ENCODE measurements around the gene LBH.

LBH gene

GRCh38 chr2:30216157-30216556 lies 15.2 kb upstream of the LBH start:
- no peak for DNase-seq (ENCODE audit: low read depth, low spot score)
- H3K27me3 ChIP-seq (ENCODE audit: insufficient read depth, insufficient read length): peaks cover 6% of the 10 kb centered on the region
- H3K36me3 ChIP-seq (ENCODE audit: insufficient read depth, insufficient read length, low read length): no peaks in the 10 kb centered on the region
- no peak overlapping the region for H3K9ac ChIP-seq (ENCODE audit: insufficient read length, low read depth)
- TF ChIP-seq ZNF274 (IDR thresholded peaks at IDR 0.05; ENCODE audit: low read depth, low read length): no peak
- TF ChIP-seq YY1 (IDR thresholded peaks at IDR 0.05; ENCODE audit: insufficient read depth, insufficient read length): no peak
- no peaks in the 10 kb centered on the region for H3K4me1 ChIP-seq (ENCODE audit: insufficient read depth, insufficient read length)
- no peak overlapping the region for H3K4me3 ChIP-seq (ENCODE audit: insufficient read length, low read depth)
- H3K9me3 ChIP-seq (ENCODE audit: insufficient read depth, low read length): no peaks in the 10 kb centered on the region

GRCh38 chr2:30217644-30218337 lies 13.5 kb upstream of the LBH start:
- DNase-seq (ENCODE audit: low read depth, low spot score): no peak
- Histone ChIP-seq H3K36me3 (ENCODE audit: insufficient read depth, insufficient read length, low read length) (no peaks in the 10 kb centered on the region), H3K9ac (ENCODE audit: insufficient read length, low read depth) (no peak overlapping the region), H3K4me1 (ENCODE audit: insufficient read depth, insufficient read length) (no peaks in the 10 kb centered on the region), H3K9me3 (ENCODE audit: insufficient read depth, low read length) (no peaks in the 10 kb centered on the region), H3K4me3 (ENCODE audit: insufficient read length, low read depth) (no peak overlapping the region), H3K27me3 (ENCODE audit: insufficient read depth, insufficient read length) (peaks cover 6% of the 10 kb centered on the region)
- TF ChIP-seq SUZ12 (IDR thresholded peaks at IDR 0.05; ENCODE audit: extremely low read depth, insufficient read depth, insufficient read length): no peak

- Histone ChIP-seq H3K27me3 (ENCODE audit: insufficient read depth, insufficient read length) (peaks cover 6% of the 10 kb centered on the region), H3K4me1 (ENCODE audit: insufficient read depth, insufficient read length) (no peaks in the 10 kb centered on the region), H3K9ac (ENCODE audit: insufficient read length, low read depth) (no peak overlapping the region), H3K9me3 (ENCODE audit: insufficient read depth, low read length) (no peaks in the 10 kb centered on the region), H3K4me3 (ENCODE audit: insufficient read length, low read depth) (no peak overlapping the region), H3K36me3 (ENCODE audit: insufficient read depth, insufficient read length, low read length) (no peaks in the 10 kb centered on the region)
- DNase-seq (ENCODE audit: low read depth, low spot score): no peak
- TF ChIP-seq ZNF274 (IDR thresholded peaks at IDR 0.05; ENCODE audit: low read depth, low read length): no peak
- no peak for TF ChIP-seq YY1 (IDR thresholded peaks at IDR 0.05; ENCODE audit: insufficient read depth, insufficient read length)
Observed at GRCh38 chr2:30218338-30218713, 13.0 kb upstream of the LBH start.

GRCh38 chr2:30218814-30219213 lies 12.5 kb upstream of the LBH start:
- Histone ChIP-seq H3K9ac (ENCODE audit: insufficient read length, low read depth) (no peak overlapping the region), H3K36me3 (ENCODE audit: insufficient read depth, insufficient read length, low read length) (no peaks in the 10 kb centered on the region), H3K9me3 (ENCODE audit: insufficient read depth, low read length) (no peaks in the 10 kb centered on the region), H3K4me3 (ENCODE audit: insufficient read length, low read depth) (no peak overlapping the region), H3K27me3 (ENCODE audit: insufficient read depth, insufficient read length) (peaks cover 6% of the 10 kb centered on the region), H3K4me1 (ENCODE audit: insufficient read depth, insufficient read length) (no peaks in the 10 kb centered on the region)
- TF ChIP-seq SUZ12 (IDR thresholded peaks at IDR 0.05; ENCODE audit: extremely low read depth, insufficient read depth, insufficient read length): no peak
- no peak for TF ChIP-seq ZNF274 (IDR thresholded peaks at IDR 0.05; ENCODE audit: low read depth, low read length)
- no peak for TF ChIP-seq YY1 (IDR thresholded peaks at IDR 0.05; ENCODE audit: insufficient read depth, insufficient read length)
- DNase-seq (ENCODE audit: low read depth, low spot score): no peak

- Histone ChIP-seq H3K9me3 (ENCODE audit: insufficient read depth, low read length) (no peaks in the 10 kb centered on the region), H3K27me3 (ENCODE audit: insufficient read depth, insufficient read length) (peaks cover 6% of the 10 kb centered on the region), H3K9ac (ENCODE audit: insufficient read length, low read depth) (no peak overlapping the region), H3K4me3 (ENCODE audit: insufficient read length, low read depth) (no peak overlapping the region), H3K4me1 (ENCODE audit: insufficient read depth, insufficient read length) (no peaks in the 10 kb centered on the region), H3K36me3 (ENCODE audit: insufficient read depth, insufficient read length, low read length) (no peaks in the 10 kb centered on the region)
- DNase-seq (ENCODE audit: low read depth, low spot score): no peak
- TF ChIP-seq ZNF274 (IDR thresholded peaks at IDR 0.05; ENCODE audit: low read depth, low read length): no peak
- TF ChIP-seq YY1 (IDR thresholded peaks at IDR 0.05; ENCODE audit: insufficient read depth, insufficient read length): no peak
- no peak for TF ChIP-seq SUZ12 (IDR thresholded peaks at IDR 0.05; ENCODE audit: extremely low read depth, insufficient read depth, insufficient read length)
Observed at GRCh38 chr2:30219886-30220875, 11.2 kb upstream of the LBH start.

GRCh38 chr2:30221531-30221930 lies 9.8 kb upstream of the LBH start:
- TF ChIP-seq ZNF274 (IDR thresholded peaks at IDR 0.05; ENCODE audit: low read depth, low read length): no peak
- TF ChIP-seq SUZ12 (IDR thresholded peaks at IDR 0.05; ENCODE audit: extremely low read depth, insufficient read depth, insufficient read length): no peak
- no peak for TF ChIP-seq YY1 (IDR thresholded peaks at IDR 0.05; ENCODE audit: insufficient read depth, insufficient read length)
- peaks cover 5% of the 10 kb centered on the region for H3K4me1 ChIP-seq (ENCODE audit: insufficient read depth, insufficient read length)

GRCh38 chr2:30222031-30222430 lies 9.3 kb upstream of the LBH start:
- no peak overlapping the region for H3K9ac ChIP-seq (ENCODE audit: insufficient read length, low read depth)
- no peaks in the 10 kb centered on the region for H3K36me3 ChIP-seq (ENCODE audit: insufficient read depth, insufficient read length, low read length)
- no peaks in the 10 kb centered on the region for H3K9me3 ChIP-seq (ENCODE audit: insufficient read depth, low read length)
- H3K27me3 ChIP-seq (ENCODE audit: insufficient read depth, insufficient read length): peaks cover 6% of the 10 kb centered on the region
- DNase-seq (ENCODE audit: low read depth, low spot score): no peak
- peaks cover 5% of the 10 kb centered on the region for H3K4me1 ChIP-seq (ENCODE audit: insufficient read depth, insufficient read length)
- no peak overlapping the region for H3K4me3 ChIP-seq (ENCODE audit: insufficient read length, low read depth)
- TF ChIP-seq SUZ12 (IDR thresholded peaks at IDR 0.05; ENCODE audit: extremely low read depth, insufficient read depth, insufficient read length) (no peak), YY1 (IDR thresholded peaks at IDR 0.05; ENCODE audit: insufficient read depth, insufficient read length) (no peak), ZNF274 (IDR thresholded peaks at IDR 0.05; ENCODE audit: low read depth, low read length) (no peak)

More at GRCh38 chr2:30221531-30221930, 9.8 kb upstream of the LBH start:
- Histone ChIP-seq H3K9me3 (ENCODE audit: insufficient read depth, low read length) (no peaks in the 10 kb centered on the region), H3K9ac (ENCODE audit: insufficient read length, low read depth) (no peak overlapping the region), H3K36me3 (ENCODE audit: insufficient read depth, insufficient read length, low read length) (no peaks in the 10 kb centered on the region), H3K27me3 (ENCODE audit: insufficient read depth, insufficient read length) (peaks cover 6% of the 10 kb centered on the region), H3K4me3 (ENCODE audit: insufficient read length, low read depth) (no peak overlapping the region)
- no peak for DNase-seq (ENCODE audit: low read depth, low spot score)
